Stimulated activated memory B cell treated with anti-CD40 and anti-IgM and Interleukin-4, amounts not matched to agents 10 μg/mL and 1 μg/mL and 100 μg/mL, for 72 hours (primary cell): ENCODE results near the gene TLE2.
"Not testable (repeated sequence)": the region's sequence is repeated elsewhere in the genome, so short reads cannot be mapped to it uniquely, and the experiment has no call there.

Source experiments
- ATAC-seq: fragments of 150-1000 bp; cut with Tn5 transposase; 2 replicates; pipeline ENCODE4 v1.10.0; 2021
- H3K27ac Mint-ChIP-seq: one replicate; pipeline ENCODE4 v1.8.0; 2022; ENCODE audit warnings: mild to moderate bottlenecking, mixed read lengths
- H3K27me3 Mint-ChIP-seq: one replicate; pipeline ENCODE4 v1.8.0; 2022; ENCODE audit warnings: mixed read lengths
- H3K36me3 Mint-ChIP-seq: one replicate; pipeline ENCODE4 v1.8.0; 2022; ENCODE audit warnings: mixed read lengths
- H3K4me1 Mint-ChIP-seq: one replicate; pipeline ENCODE4 v1.8.0; 2022; ENCODE audit warnings: mixed read lengths
- H3K4me3 Mint-ChIP-seq: one replicate; pipeline ENCODE4 v1.8.0; 2022; ENCODE audit warnings: mild to moderate bottlenecking, moderate library complexity, mixed read lengths
- H3K9me3 Mint-ChIP-seq: one replicate; pipeline ENCODE4 v1.8.0; 2022; ENCODE audit warnings: mixed read lengths

The TLE2 gene

DNA sequence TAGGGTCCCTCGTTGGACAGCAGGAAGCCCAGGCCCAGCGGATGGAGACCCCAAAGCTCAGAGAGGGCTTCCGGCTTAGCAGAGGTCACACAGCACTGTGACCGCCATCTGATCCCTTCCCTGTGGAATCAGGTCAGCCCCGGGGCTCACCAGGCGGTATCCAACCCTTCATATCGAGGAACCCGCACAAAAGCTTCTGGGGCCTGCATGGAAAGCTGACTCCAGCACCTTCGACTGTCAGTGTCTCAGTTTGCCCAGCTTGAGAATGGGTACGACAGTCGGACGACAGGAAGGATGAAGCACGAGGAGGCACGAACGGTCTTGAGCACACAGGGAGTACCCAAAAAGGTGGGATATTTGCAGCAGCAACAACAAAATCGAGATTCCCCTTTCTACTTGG is 30.6 kb upstream of the TLE2 start:
- Mint-ChIP-seq H3K4me1 (peaks cover 63% of the 10 kb centered on the region), H3K9me3 (no peaks in the 10 kb centered on the region), H3K4me3 (no peak overlapping the region), H3K36me3 (peaks cover 56% of the 10 kb centered on the region), H3K27ac (no peak overlapping the region), H3K27me3 (no peaks in the 10 kb centered on the region)
- ATAC-seq: no peak

DNA sequence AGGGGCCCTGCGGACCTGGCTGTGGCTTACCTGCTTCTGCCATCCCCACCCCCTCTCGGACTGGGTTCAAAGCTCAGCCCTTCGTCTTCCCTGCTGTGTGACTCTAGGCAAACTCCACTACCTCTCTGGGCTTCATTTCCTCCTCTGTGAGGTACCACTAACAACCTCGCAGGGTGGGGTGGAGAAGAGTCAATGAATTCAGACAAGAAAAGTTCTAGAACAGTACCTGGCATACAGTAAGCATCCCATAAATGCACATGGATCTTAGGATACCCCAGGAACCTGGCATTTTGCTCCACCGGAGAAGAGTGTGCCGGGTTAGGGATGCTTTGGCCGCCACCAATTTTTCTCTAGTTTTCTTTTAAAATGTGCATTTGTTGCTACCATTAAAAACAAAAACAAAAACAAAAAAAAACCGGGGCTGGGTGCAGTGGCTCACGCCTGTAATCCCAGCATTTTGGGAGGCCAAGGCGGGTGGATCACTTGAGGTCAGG is 29.8 kb upstream of the TLE2 start:
- no peaks in the 10 kb centered on the region for H3K9me3 Mint-ChIP-seq
- peaks cover 58% of the 10 kb centered on the region for H3K36me3 Mint-ChIP-seq
- H3K4me3 Mint-ChIP-seq: no peak overlapping the region
- no peaks in the 10 kb centered on the region for H3K27me3 Mint-ChIP-seq
- peaks cover 62% of the 10 kb centered on the region for H3K4me1 Mint-ChIP-seq
- H3K27ac Mint-ChIP-seq: no peak overlapping the region
- no peak for ATAC-seq

DNA sequence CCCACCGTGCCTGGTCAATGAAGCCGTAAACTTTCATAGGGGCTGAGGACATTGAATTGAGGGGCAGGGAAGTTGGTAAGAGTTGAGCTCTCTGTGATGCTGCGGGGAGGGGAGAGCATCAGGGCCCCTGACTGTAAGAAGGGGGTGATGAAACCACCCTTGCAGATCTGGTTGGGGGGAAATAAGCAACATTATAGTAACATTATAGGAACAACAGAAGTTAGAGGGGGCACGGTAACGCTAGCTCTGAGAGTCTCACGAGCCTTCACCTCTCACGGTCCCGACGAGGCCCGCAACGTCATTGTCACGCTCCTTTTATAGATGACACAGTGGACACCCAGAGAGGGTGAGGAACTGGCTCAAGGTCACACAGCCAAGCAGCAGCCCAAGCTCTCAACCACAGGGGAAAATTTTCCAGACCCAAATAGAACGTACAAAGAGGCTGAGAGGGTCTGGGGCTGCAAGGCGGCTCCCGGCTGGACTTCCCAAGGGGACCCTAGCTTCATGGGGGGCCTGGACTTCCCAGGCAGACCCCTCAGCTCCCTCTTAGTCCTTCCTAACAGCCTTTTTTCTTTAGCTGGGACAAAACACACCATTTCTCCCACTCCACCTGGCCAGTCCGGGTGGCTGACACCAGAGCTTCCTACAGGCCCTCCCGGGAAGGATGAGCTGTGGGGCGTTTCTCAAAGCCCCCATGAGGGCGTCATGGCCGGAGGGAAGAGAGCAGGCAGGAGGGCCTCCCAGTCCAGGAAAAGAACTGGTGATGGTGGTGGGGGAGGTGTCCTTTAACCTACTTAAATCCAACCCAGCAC is 29.1 kb upstream of the TLE2 start:
- H3K27ac Mint-ChIP-seq: no peak overlapping the region
- H3K27me3 Mint-ChIP-seq: no peaks in the 10 kb centered on the region
- no peak for ATAC-seq
- no peaks in the 10 kb centered on the region for H3K9me3 Mint-ChIP-seq
- peaks cover 55% of the 10 kb centered on the region for H3K4me1 Mint-ChIP-seq
- H3K36me3 Mint-ChIP-seq: peaks cover 58% of the 10 kb centered on the region
- no peak overlapping the region for H3K4me3 Mint-ChIP-seq

DNA sequence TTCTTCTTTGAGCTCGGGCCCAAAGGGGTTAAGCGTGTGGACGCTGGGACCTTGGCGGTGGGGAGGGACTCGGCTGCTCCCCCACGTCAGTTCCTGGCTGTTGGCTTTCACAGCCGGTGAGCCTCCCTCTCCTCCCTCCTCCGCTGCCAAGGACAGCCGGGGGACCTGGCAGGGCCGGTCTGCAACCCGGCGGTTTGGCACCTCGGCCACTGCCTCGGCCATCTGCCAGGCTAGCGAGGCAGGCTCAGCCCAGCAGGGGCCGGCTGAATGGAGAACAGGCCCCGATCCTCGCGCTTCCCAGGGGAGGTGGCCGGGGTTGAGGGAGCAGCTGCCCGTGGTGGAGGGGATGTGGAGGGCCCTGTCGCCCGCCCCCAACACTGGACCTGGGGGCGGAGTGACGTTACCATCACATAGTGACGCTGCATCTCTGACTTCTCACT is 28.2 kb upstream of the TLE2 start:
- Mint-ChIP-seq H3K4me1 (peaks cover 49% of the 10 kb centered on the region), H3K27ac (no peak overlapping the region), H3K4me3 (no peak overlapping the region)

DNA sequence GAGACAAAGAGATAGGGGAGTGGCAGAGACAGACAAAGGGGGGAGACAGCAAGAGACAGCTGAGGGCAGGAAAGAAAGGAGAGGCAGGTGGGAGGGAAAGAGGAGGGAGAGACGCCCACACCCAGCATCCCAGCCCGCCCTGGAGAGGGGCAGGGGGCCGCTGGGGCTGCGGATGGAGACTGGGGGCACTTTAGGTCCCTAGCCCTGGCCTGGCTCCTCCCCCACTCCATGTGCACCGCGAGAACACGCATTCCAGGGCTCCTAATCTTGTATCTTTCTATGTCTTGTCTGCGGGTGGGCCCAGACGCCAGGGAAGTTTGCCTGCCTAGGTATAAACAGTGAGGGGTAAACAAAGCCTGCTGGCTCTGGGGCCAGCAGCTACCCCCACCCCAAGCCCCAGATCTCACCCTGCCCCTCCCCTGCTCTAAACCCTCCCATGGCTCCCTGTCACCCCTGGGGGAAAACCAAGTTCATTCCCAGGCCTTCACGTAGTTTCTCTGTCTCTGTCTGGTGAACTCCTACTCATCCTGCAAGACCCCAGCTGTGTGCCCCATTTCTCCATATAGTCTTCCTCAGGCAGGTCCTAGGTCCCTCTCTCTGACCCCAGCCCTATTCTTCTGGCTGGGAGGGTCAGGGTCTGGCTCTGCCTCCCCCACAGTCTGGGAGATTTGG is 27.5 kb upstream of the TLE2 start:
- Mint-ChIP-seq H3K4me3 (no peak overlapping the region), H3K4me1 (peaks cover 49% of the 10 kb centered on the region)

More for the DNA sequence above, 28.2 kb upstream of the TLE2 start:
- Mint-ChIP-seq H3K9me3 (no peaks in the 10 kb centered on the region), H3K27me3 (no peaks in the 10 kb centered on the region), H3K36me3 (peaks cover 62% of the 10 kb centered on the region)
- no peak for ATAC-seq

DNA sequence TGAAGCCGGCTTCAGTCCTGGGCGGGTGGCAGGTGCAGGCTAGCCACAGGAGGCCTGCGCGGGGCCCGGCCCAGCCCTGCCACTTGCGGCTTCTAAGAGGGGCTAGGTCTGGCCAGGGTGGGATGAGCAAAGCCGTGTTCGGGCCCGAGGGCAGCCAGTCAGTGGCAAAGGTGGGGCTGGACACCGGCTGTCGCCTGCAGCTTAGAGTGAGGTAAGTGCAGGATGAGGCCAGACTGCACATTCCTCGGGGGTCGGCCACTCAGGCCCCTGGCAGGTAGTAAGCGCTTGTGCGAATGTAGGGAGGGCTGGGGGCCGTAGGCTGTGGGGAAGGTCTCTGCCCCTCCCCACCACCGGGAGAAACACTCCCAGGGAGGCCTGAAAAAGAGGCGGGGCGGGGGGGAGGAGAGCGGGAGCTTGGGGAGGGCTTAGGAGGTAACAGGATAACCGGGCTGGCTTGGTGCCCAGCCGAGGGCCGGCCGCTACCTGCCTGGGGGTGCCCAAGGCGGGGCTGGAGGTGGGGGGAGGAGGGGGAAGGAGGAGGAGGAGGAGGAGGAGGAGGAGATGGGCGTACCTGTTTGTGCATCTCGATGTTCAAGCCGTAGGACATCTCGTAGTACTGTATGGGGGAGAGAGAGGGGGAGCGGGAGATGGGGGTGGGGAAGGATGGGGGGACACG is 26.8 kb upstream of the TLE2 start:
- Mint-ChIP-seq H3K9me3 (no peaks in the 10 kb centered on the region), H3K27me3 (no peaks in the 10 kb centered on the region), H3K4me3 (no peak overlapping the region), H3K4me1 (peaks cover 47% of the 10 kb centered on the region), H3K36me3 (peaks cover 60% of the 10 kb centered on the region), H3K27ac (no peak overlapping the region)
- no peak for ATAC-seq

More for the DNA sequence above, 27.5 kb upstream of the TLE2 start:
- no peak for ATAC-seq
- Mint-ChIP-seq H3K9me3 (no peaks in the 10 kb centered on the region), H3K27ac (no peak overlapping the region), H3K27me3 (no peaks in the 10 kb centered on the region), H3K36me3 (peaks cover 62% of the 10 kb centered on the region)

DNA sequence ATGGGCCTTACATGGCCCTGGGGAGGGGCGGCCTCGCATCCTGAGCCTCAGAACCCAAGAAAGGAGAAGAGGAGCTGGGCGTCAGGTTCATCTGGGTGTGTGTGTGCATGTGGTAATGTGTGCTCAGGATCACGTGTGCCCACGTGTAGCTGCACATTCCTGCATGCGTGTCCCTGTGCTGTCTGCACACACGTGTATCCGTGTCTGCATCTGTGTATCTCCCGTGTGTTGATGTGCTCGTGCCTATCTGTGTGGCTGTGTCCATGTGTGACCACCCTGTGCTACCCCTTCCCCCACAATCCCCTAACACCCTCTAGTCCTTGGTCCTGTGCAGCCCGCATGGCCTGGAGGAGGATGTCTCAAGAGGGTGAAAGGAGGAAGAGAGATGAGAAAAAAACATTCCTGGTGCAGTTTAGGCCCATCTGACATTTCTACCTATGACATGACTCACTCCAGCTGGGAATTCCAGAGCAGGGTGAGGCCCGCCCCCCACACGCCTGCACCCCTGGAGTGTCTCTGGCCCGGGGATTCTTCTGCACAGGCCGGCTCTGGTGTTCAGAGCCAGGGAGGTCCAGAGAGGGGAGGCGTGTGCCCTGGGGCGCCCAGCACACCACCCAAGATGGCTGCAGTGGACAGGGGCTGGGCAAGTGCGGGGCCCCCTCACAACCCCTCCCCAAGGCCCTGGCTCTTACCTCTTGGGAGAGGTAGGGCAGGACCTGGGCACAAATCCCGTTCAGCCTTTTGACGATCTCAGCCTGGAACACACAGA is 26.1 kb upstream of the TLE2 start:
- no peaks in the 10 kb centered on the region for H3K9me3 Mint-ChIP-seq
- H3K27ac Mint-ChIP-seq: no peak overlapping the region
- peaks cover 54% of the 10 kb centered on the region for H3K36me3 Mint-ChIP-seq
- H3K4me3 Mint-ChIP-seq: no peak overlapping the region
- no peaks in the 10 kb centered on the region for H3K27me3 Mint-ChIP-seq
- no peak for ATAC-seq
- H3K4me1 Mint-ChIP-seq: peaks cover 41% of the 10 kb centered on the region

DNA sequence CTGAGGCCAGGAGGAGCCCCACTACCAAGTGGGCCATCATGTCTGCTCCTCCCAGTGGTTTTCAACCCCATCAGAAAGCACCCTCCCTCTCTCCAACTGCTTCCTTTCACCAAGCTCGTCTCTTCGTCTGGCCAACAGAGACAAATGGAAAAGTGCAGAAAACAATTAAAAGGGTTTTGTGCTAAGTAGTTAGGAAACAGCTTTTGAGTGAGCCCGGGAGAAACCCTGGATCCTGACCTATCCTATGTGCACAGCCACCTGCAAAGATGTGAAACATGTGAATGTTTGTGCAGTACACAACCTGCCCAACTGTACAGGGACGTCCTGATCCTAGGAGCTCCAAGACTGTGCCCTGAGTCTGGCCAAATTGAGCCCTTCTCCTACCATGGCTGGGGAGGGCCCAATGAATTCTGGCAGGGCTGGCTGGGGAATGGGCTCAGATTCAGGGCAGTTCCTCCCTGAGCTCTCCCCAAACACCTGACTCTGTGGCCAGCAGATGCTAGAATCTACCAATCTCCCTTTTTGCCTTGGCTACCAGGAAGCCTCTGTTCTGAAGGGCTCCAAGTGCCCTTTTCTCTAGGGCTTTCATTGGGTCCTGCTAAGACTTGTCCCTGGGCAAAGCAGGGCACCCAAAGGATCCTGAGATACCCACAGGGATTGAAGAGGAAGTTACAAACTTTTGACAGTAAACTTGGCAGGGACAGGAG is 25.3 kb upstream of the TLE2 start:
- Mint-ChIP-seq H3K9me3 (no peaks in the 10 kb centered on the region), H3K4me1 (peaks cover 41% of the 10 kb centered on the region), H3K36me3 (peaks cover 48% of the 10 kb centered on the region), H3K4me3 (no peak overlapping the region), H3K27ac (no peak overlapping the region), H3K27me3 (no peaks in the 10 kb centered on the region)
- no peak for ATAC-seq

DNA sequence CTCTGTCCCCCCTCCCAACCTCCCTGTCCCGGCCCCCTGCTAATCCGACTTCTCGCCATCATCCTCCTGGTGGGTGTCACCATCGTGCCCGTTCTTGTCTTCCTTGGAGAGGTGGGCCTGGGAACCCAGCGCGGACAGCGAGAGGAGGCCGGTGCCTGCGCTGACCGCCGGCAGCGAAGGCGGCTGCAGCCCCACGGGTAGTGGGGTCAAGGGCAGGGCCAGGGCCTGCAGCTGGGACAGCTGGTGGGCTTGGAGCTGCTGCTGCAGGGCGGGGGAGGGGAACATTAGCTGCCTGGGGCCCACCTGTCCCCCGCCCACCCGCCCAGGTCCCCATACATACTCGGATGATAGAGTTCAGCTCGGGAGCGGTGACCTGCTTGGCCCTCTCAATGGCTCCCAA is 24.7 kb upstream of the TLE2 start:
- peaks cover 45% of the 10 kb centered on the region for H3K4me1 Mint-ChIP-seq
- peaks cover 45% of the 10 kb centered on the region for H3K36me3 Mint-ChIP-seq
- no peaks in the 10 kb centered on the region for H3K27me3 Mint-ChIP-seq
- ATAC-seq: no peak
- no peaks in the 10 kb centered on the region for H3K9me3 Mint-ChIP-seq
- H3K27ac Mint-ChIP-seq: no peak overlapping the region
- H3K4me3 Mint-ChIP-seq: no peak overlapping the region

DNA sequence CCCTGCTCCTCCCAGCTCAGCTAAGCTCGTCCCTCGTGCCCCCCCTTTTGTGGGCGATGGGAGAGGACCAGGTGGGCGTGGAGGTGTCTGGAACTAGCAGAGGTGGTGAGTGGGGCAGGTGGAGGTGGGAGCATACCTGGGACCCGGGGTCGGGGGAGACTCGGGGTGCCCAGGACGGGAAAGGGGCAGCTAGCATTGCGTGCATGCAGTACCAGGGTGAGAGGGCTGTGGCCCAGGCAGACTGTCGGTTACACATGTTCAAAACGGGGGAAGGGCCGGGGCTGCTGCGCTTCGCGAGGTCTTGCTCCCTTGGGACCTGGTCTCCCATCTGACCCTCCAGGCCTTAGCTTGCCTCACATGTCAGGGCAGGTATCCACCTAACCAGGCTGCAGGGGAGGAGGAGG is 24.1 kb upstream of the TLE2 start:
- no peak overlapping the region for H3K27ac Mint-ChIP-seq
- H3K4me1 Mint-ChIP-seq: peaks cover 40% of the 10 kb centered on the region
- H3K4me3 Mint-ChIP-seq: no peak overlapping the region
- H3K36me3 Mint-ChIP-seq: peaks cover 40% of the 10 kb centered on the region
- no peaks in the 10 kb centered on the region for H3K9me3 Mint-ChIP-seq
- ATAC-seq: peak; percentile 42
- no peaks in the 10 kb centered on the region for H3K27me3 Mint-ChIP-seq

DNA sequence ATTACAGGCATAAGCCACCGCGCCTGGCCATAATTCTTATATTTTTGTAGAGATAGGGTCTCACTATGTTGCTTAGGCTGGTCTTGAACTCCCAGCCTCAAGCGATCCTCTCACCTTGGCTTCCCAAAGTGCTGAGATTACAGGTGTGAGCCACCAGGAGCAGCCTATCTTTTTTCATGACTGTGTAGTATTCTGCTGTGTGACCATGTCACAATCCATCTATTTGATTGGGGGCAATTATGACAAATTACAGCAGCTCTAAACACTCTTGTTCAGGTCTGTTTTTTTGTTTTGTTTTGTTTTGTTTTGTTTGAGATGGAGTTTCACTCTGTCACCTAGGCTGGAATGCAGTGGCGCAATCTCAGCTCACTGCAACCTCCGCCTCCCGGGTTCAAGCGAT is 20.9 kb upstream of the TLE2 start:
- not testable (repeated sequence) for H3K9me3 Mint-ChIP-seq, ATAC-seq, H3K27me3 Mint-ChIP-seq, H3K27ac Mint-ChIP-seq, H3K36me3 Mint-ChIP-seq, H3K4me3 Mint-ChIP-seq
- H3K4me1 Mint-ChIP-seq: peaks cover 22% of the 10 kb centered on the region

DNA sequence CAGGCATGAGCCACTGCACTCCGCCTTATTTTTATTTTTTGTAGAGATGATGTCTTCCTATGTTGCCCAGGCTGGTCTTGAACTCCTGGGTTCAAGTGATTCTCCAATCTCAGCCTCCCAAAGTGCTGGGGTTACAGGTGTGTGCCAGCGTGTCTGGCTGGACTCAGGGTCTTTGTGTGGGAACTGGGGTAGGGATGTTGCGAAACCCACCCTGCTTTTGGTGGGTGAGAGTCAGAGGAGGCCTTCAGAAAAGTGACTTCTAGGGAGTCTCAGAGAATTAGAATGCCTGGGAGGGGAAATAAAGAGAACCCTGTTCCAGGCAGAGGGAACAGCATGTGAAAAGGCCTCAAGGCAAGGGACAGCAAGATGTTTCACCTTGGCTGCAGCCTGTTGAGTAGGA is 20.0 kb upstream of the TLE2 start:
- H3K9me3 Mint-ChIP-seq: no peaks in the 10 kb centered on the region
- H3K36me3 Mint-ChIP-seq: peaks cover 4% of the 10 kb centered on the region
- no peak for ATAC-seq
- H3K4me3 Mint-ChIP-seq: no peak overlapping the region
- H3K27ac Mint-ChIP-seq: no peak overlapping the region
- no peaks in the 10 kb centered on the region for H3K27me3 Mint-ChIP-seq
- H3K4me1 Mint-ChIP-seq: peaks cover 16% of the 10 kb centered on the region

DNA sequence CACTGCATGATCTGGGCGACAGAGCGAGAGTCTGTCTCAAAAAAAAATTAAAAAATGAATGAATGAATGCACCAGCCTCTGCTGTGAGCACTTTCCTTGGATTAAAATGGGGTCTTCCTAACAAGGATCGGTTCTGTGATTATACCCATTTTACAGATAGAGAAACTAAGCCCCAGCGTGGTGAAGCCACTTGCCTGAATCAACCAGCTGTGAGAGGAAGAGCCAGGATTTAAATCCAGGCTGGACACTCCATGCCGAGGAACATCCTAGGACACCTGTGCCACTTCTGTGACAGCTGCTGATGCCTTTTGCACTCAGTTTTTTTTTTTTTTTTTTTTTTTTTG is 19.1 kb upstream of the TLE2 start:
- peaks cover 16% of the 10 kb centered on the region for H3K4me1 Mint-ChIP-seq
- no peak for ATAC-seq
- peaks cover 4% of the 10 kb centered on the region for H3K36me3 Mint-ChIP-seq
- H3K27me3 Mint-ChIP-seq: no peaks in the 10 kb centered on the region
- no peaks in the 10 kb centered on the region for H3K9me3 Mint-ChIP-seq
- no peak overlapping the region for H3K4me3 Mint-ChIP-seq
- peak overlapping the region; percentile 67 for H3K27ac Mint-ChIP-seq

DNA sequence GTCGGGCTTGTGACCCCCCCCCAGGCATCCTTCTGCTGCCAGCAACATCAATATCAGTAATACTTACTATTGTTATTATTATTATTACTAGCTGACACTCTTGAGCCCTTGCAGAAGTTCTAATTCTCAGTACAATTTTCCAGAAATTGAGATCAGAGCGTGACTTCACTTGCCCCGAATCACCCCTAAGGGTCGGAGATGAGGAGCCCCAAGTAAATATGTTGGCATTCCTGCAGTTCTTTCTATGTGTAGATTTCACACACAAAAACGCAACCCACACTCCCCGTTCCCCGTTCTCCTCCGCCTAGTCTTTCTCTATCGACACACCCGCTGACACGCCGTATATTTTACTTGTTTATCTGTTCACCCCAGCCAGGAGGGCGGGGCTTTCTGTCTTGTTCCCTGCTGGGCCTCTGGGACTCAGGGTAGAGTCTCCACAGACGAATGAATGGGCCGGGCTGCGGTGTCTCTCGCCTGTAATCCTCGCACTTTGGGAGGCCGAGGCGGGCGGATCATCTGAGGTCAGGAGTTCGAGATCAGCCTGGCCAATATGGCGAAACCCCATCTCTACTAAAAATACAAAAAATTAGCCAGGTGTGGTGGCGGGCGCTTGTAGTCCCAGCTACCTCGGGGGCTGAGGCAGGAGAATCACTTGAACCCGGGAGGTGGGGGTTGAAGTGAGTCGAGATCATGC is 18.6 kb upstream of the TLE2 start:
- peak; percentile 79 for ATAC-seq
- Mint-ChIP-seq H3K27ac (peak overlapping the region; percentile 67), H3K4me1 (peaks cover 19% of the 10 kb centered on the region), H3K27me3 (peaks cover 4% of the 10 kb centered on the region), H3K9me3 (no peaks in the 10 kb centered on the region), H3K4me3 (peak overlapping the region; percentile 78), H3K36me3 (peaks cover 2% of the 10 kb centered on the region)
